Neural cell (in vitro differentiated cells): ENCODE measurements around the gene ERFL.

Source experiments
- EP300 ChIP-seq: fragments of 450-650 bp; conservative IDR thresholded peaks from 2 replicates; pipeline ENCODE4 v1.6.1; 2014; ENCODE audit warnings: antibody characterized with exemption, mild to moderate bottlenecking, moderate library complexity; ENCODE audit not compliant: poor library complexity, severe bottlenecking
- EZH2 ChIP-seq: fragments of 200-600, 300-800 bp; shearing (Covaris generic), sonication (generic); IDR thresholded peaks from 2 replicates; pipeline ENCODE4 v1.6.1; 2014; ENCODE audit warnings: antibody characterized with exemption, low read length, borderline replicate concordance, mild to moderate bottlenecking; ENCODE audit not compliant: insufficient read depth, poor library complexity, severe bottlenecking
- RAD21 ChIP-seq: fragments of 450-650 bp; conservative IDR thresholded peaks from 2 replicates; pipeline ENCODE4 v1.6.1; 2014; ENCODE audit warnings: antibody characterized with exemption, mild to moderate bottlenecking, moderate library complexity
- TAF1 ChIP-seq: IDR thresholded peaks from 2 replicates; pipeline ENCODE4 v1.6.1; 2012; ENCODE audit warnings: low read depth
- TF ChIP-seq, protein P1 (sequence below): fragments of 450-650 bp; IDR thresholded peaks from 2 replicates; pipeline ENCODE4 v1.5.1; 2014; ENCODE audit warnings: antibody characterized with exemption, mild to moderate bottlenecking, moderate library complexity; ENCODE audit not compliant: poor library complexity, severe bottlenecking

- TF ChIP-seq, protein P1, sequence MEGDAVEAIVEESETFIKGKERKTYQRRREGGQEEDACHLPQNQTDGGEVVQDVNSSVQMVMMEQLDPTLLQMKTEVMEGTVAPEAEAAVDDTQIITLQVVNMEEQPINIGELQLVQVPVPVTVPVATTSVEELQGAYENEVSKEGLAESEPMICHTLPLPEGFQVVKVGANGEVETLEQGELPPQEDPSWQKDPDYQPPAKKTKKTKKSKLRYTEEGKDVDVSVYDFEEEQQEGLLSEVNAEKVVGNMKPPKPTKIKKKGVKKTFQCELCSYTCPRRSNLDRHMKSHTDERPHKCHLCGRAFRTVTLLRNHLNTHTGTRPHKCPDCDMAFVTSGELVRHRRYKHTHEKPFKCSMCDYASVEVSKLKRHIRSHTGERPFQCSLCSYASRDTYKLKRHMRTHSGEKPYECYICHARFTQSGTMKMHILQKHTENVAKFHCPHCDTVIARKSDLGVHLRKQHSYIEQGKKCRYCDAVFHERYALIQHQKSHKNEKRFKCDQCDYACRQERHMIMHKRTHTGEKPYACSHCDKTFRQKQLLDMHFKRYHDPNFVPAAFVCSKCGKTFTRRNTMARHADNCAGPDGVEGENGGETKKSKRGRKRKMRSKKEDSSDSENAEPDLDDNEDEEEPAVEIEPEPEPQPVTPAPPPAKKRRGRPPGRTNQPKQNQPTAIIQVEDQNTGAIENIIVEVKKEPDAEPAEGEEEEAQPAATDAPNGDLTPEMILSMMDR, result no peak
- TF ChIP-seq EZH2, result no peak
- no peak for TF ChIP-seq RAD21
- no peak for TF ChIP-seq EP300
- no peak for TF ChIP-seq TAF1
Measured at GRCh38 chr19:41918653-41919244, 9.5 kb downstream of the ERFL start.
